IMR-90 (cell line): ENCODE data around the gene TYRP1. TPM values are rescaled to one million over a fixed set of nuclear protein-coding genes. Genes with fewer than 3 reads are reported as not detected.

Experiments
- ATAC-seq: fragments of 200-7000 bp; cut with Tn5 transposase; 2 replicates; pipeline ENCODE4 v1.9.1; 2020; ENCODE audit warnings: low read depth, mild to moderate bottlenecking, moderate library complexity
- BruUV-seq: library from RNA; stranded (reverse); fragments of 400-500 nt; replicated peaks from 2 replicates; lab custom pipeline; 2021; lab: Mats Ljungman, UMichigan
- CTCF ChIA-PET: fragments of 300-600 bp; formaldehyde crosslinking; extraction: SDS; loops from one replicate; lab custom pipeline; 2021; ENCODE audit warnings: antibody characterized with exemption; lab: Yijun Ruan, JAX
- POLR2A ChIA-PET: fragments of 300-600 bp; sonication (Branson Sonifier 250); formaldehyde crosslinking; loops from one replicate; lab custom pipeline; 2022; ENCODE audit warnings: antibody characterized with exemption; ENCODE audit not compliant: unreplicated experiment; lab: Charles Lee
- DNase-seq: peaks from one replicate; pipeline ENCODE4 v3.0.0; 2013
- H2AFZ ChIP-seq: replicated peaks from 2 replicates; pipeline ENCODE3; 2013; ENCODE audit warnings: low read length, mild to moderate bottlenecking; ENCODE audit not compliant: poor library complexity
- H2AK5ac ChIP-seq: 2 replicates; pipeline ENCODE4 v1.6.1; 2013; ENCODE audit warnings: low read depth, low read length, inconsistent platforms
- H2AK9ac ChIP-seq: replicated peaks from 2 replicates; pipeline ENCODE3; 2013; ENCODE audit warnings: mild to moderate bottlenecking, low read depth, low read length, moderate library complexity; ENCODE audit not compliant: poor library complexity
- H2BK120ac ChIP-seq: 2 replicates; pipeline ENCODE4 v1.6.1; 2013; ENCODE audit warnings: low read depth, low read length, inconsistent platforms
- H2BK15ac ChIP-seq: 3 replicates; pipeline ENCODE4 v1.6.1; 2013; ENCODE audit warnings: low read depth, low read length, inconsistent platforms
- H2BK20ac ChIP-seq: 2 replicates; pipeline ENCODE4 v1.6.1; 2013; ENCODE audit warnings: low read depth, mild to moderate bottlenecking, inconsistent platforms, low read length, moderate library complexity
- H2BK5ac ChIP-seq: 2 replicates; pipeline ENCODE4 v1.6.1; 2013; ENCODE audit warnings: mild to moderate bottlenecking, low read depth, low read length, inconsistent platforms; ENCODE audit not compliant: poor library complexity, severe bottlenecking
- H3K14ac ChIP-seq: replicated peaks from 2 replicates; pipeline ENCODE4 v1.6.1; 2013; ENCODE audit warnings: low read depth, low read length, inconsistent platforms
- H3K18ac ChIP-seq: 2 replicates; pipeline ENCODE4 v1.6.1; 2013; ENCODE audit warnings: low read depth, low read length, control low read depth
- H3K23ac ChIP-seq: 2 replicates; pipeline ENCODE4 v1.6.1; 2013; ENCODE audit warnings: low read depth, low read length, inconsistent platforms
- H3K27ac ChIP-seq: 2 replicates; pipeline ENCODE4 v1.5.1; 2013; ENCODE audit warnings: mild to moderate bottlenecking, control low read depth, low read length; ENCODE audit not compliant: insufficient read depth
- H3K27me3 ChIP-seq: 2 replicates; pipeline ENCODE4 v1.6.1; 2013; ENCODE audit warnings: low read length; ENCODE audit not compliant: control insufficient read depth, insufficient read depth
- H3K36me3 ChIP-seq: 2 replicates; pipeline ENCODE4 v1.6.1; 2013; ENCODE audit warnings: low read length, mixed read lengths; ENCODE audit not compliant: control insufficient read depth, insufficient read depth
- H3K4ac ChIP-seq: 2 replicates; pipeline ENCODE4 v1.6.1; 2013; ENCODE audit warnings: low read depth, low read length, inconsistent platforms
- H3K4me1 ChIP-seq: 2 replicates; pipeline ENCODE4 v1.6.1; 2013; ENCODE audit warnings: low read length, mixed read lengths; ENCODE audit not compliant: control insufficient read depth, insufficient read depth
- H3K4me2 ChIP-seq: 2 replicates; pipeline ENCODE4 v1.6.1; 2013; ENCODE audit warnings: low read depth, mild to moderate bottlenecking, control low read depth, low read length, moderate library complexity
- H3K4me3 ChIP-seq: 2 replicates; pipeline ENCODE4 v1.5.1; 2013; ENCODE audit warnings: low read depth, mild to moderate bottlenecking, control low read depth, low read length, moderate library complexity; ENCODE audit not compliant: insufficient read depth
- H3K56ac ChIP-seq: 2 replicates; pipeline ENCODE4 v1.6.1; 2013; ENCODE audit warnings: low read length, inconsistent platforms; ENCODE audit not compliant: insufficient read depth; ENCODE audit errors: extremely low read depth
- H3K79me1 ChIP-seq, 2 experiments: 2 replicates each; pipeline ENCODE4 v1.6.1; 2013; ENCODE audit warnings: low read length in 2 of 2, inconsistent platforms in 1 of 2, low read depth in 1 of 2
- H3K9ac ChIP-seq: 2 replicates; pipeline ENCODE4 v1.6.1; 2013; ENCODE audit warnings: low read depth, low read length, control low read depth
- H3K9me1 ChIP-seq: 2 replicates; pipeline ENCODE4 v1.6.1; 2013; ENCODE audit warnings: low read length, inconsistent platforms; ENCODE audit not compliant: insufficient read depth
- H3K9me3 ChIP-seq: 2 replicates; pipeline ENCODE4 v1.6.1; 2013; ENCODE audit warnings: low read length; ENCODE audit not compliant: control insufficient read depth, insufficient read depth
- H4K20me1 ChIP-seq: 2 replicates; pipeline ENCODE4 v1.6.1; 2013; ENCODE audit warnings: low read length, inconsistent platforms; ENCODE audit not compliant: insufficient read depth
- H4K5ac ChIP-seq: 2 replicates; pipeline ENCODE4 v1.6.1; 2013; ENCODE audit warnings: mild to moderate bottlenecking, low read depth, low read length, control low read depth
- H4K8ac ChIP-seq, 2 experiments: 2 replicates each; pipeline ENCODE4 v1.6.1; 2013; ENCODE audit warnings: low read depth in 2 of 2, low read length in 2 of 2, control low read depth in 1 of 2, inconsistent platforms in 1 of 2
- H4K91ac ChIP-seq: 2 replicates; pipeline ENCODE4 v1.6.1; 2013; ENCODE audit warnings: low read depth, low read length, inconsistent platforms; ENCODE audit not compliant: insufficient read depth
- MAFK ChIP-seq: IDR thresholded peaks from 2 replicates; pipeline ENCODE4 v1.6.1; 2012; ENCODE audit warnings: low read depth, low read length, improper control_type of control experiment
- WGBS, 2 experiments: methylation state at CpG; one replicate each; pipeline versions ENCODE4 v1.1.5 to v1.1.7; 2013; ENCODE audit warnings: missing lambda C conversion rate in 2 of 2; ENCODE audit not compliant: insufficient read length in 1 of 2; ENCODE audit errors: extremely low coverage in 2 of 2; 5-methylcytosine and 5-hydroxymethylcytosine counted together
- dilution Hi-C: fragments of 300-500 bp; cut with HindIII; formaldehyde crosslinking; loops from one replicate; pipeline ENCODE4 v1.14.3; 2018; ENCODE audit warnings: low sequenced_read_pairs; ENCODE audit not compliant: unreplicated experiment
- in situ Hi-C: fragments of 300-500 bp; cut with MboI; formaldehyde crosslinking; loops from 3 replicates; pipeline ENCODE4 v1.14.3; 2019; ENCODE audit warnings: low sequenced_read_pairs, inconsistent platforms, mixed read lengths
- intact Hi-C: fragments of 100-400 bp; cut with micrococcal nuclease; formaldehyde crosslinking; loops from 2 replicates; pipeline ENCODE4 v1.10.0; 2022
- polyA plus RNA-seq, 3 experiments: library from polyadenylated mRNA; depleted of rRNA; stranded (reverse); fragments of >200 nt; gene quantifications; 2 replicates each; pipeline ENCODE4 v1.2.3, GENCODE V29; 2012; ENCODE audit warnings: low replicate concordance in 1 of 3
- total RNA-seq: library from RNA; depleted of rRNA; stranded (reverse); fragments of >200 nt; gene quantifications from 2 replicates; pipeline ENCODE4 v1.2.3, GENCODE V29; 2012
- TF ChIP-seq, protein P1 (sequence below): fragments of 150-350 bp; IDR thresholded peaks from 2 replicates; pipeline ENCODE4 v1.6.1; 2016; ENCODE audit warnings: low read depth, mild to moderate bottlenecking, low read length, moderate library complexity, borderline replicate concordance

Gene TYRP1
- total and polyA plus RNA-seq, 2 of the 4 experiments (the other 2 are of a cell fraction) = 0.60 to 0.90 TPM

- Histone ChIP-seq H3K23ac (no peak overlapping the region), H3K4me1 (no peaks in the 10 kb centered on the region), H3K4me3 (no peak overlapping the region), H3K9me1 (no peaks in the 10 kb centered on the region), H3K4ac (no peak overlapping the region), H2AK5ac (no peak overlapping the region), H2BK20ac (no peak overlapping the region), H2AFZ (no peak overlapping the region), H4K5ac (no peak overlapping the region), H3K27me3 (no peaks in the 10 kb centered on the region), H3K9me3 (no peaks in the 10 kb centered on the region), H4K20me1 (no peaks in the 10 kb centered on the region), H3K79me1 (no peaks in the 10 kb centered on the region), H4K91ac (no peak overlapping the region), H3K4me2 (no peak overlapping the region), H2BK120ac (no peak overlapping the region), H3K56ac (no peak overlapping the region), H2BK5ac (no peak overlapping the region), H2AK9ac (no peak overlapping the region), H2BK15ac (no peak overlapping the region), H4K8ac (no peak overlapping the region), H3K36me3 (no peaks in the 10 kb centered on the region), H3K14ac (no peak overlapping the region), H3K18ac (no peak overlapping the region), H3K27ac (no peak overlapping the region), H3K9ac (no peak overlapping the region)
- in situ Hi-C loops (no loop called here), dilution Hi-C loops (no loop called here), intact Hi-C loops (no loop called here)
- no TSS peak for BruUV-seq
- no peak for ATAC-seq
- TF ChIP-seq MAFK = peak; percentile 38
- TF ChIP-seq, protein P1, sequence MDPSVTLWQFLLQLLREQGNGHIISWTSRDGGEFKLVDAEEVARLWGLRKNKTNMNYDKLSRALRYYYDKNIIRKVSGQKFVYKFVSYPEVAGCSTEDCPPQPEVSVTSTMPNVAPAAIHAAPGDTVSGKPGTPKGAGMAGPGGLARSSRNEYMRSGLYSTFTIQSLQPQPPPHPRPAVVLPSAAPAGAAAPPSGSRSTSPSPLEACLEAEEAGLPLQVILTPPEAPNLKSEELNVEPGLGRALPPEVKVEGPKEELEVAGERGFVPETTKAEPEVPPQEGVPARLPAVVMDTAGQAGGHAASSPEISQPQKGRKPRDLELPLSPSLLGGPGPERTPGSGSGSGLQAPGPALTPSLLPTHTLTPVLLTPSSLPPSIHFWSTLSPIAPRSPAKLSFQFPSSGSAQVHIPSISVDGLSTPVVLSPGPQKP = no peak
- DNase-seq = no peak
- no CpG with 5 or more reads among the region's 2 CpGs for WGBS, 2 experiments
- POLR2A ChIA-PET = no interaction called here
- CTCF ChIA-PET = no interaction called here
Measured at GRCh38 chr9:12657233-12657632, 36.0 kb upstream of the TYRP1 start.
